Stimulated activated CD4-positive, alpha-beta T cell treated with anti-CD3 and anti-CD28 coated beads, Interleukin-4, amount 100 ng/mL, for 24 hours (primary cell): ENCODE results near the gene G6PC3.

Experiments
- DNase-seq: peaks from one replicate; pipeline ENCODE4 v3.0.0-alpha.2; 2020

Gene G6PC3

DNA sequence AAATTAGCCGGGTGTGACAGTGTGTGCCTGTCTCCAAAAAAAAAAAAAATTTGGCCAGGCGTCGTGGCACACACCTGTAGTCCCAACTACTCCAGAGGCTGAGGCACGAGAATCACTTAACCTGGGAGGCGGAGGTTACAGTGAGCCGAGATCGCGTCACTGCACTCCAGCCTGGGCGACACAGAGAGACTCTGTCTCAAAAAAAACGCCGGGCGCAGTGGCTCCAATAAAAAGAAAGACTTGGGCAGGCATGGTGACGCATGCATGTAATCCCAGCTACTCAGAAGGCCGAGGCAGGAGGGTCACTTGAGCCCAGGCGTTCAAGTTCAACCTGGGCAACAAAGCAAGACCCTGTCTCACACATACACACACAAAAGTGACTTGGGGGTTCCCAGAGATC, 7.7 kb upstream of the G6PC3 start:
- DNase-seq: no peak

DNA sequence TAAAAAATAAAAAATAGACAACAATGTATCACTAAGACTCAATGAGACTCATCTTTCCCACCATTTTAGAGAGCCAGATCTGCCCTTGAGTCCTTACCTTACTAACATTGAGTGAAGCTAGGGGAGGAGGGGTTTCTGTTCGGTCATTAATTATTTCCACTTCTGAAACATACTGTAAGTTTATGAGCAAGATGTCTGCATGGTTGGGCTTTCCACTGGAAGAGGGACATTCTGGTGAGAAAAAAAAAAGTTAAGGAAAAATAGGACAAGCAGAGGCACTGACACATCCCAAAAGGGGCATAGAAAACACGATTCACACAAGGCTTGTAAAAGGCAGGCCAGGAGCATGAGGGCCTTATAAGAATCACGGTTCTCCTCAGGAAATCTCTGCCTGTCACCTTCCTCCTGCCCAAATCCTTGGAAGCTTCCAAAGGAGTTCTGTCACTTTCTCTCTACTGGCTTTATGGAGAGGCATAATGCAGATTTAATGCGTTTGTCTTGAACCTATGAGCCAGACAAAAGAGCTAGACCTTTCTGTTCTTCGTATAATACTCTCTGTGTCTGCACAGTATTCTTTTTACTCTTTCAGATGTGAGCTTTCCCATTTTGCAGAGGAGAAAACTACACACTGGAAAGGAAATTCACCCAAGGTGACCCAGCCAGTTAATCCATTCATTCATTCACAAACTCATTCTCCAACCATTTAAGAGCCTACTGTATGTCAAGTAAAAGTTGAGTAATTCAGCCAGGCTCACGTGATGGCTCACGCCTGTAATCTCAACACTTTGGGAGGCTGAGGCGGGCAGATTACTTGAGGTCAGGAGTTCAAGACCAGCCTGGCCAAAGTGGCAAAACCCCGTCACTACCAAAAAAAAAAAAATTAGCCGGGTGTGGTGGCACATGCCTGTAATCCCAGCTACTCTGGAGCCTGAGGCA, 6.6 kb upstream of the G6PC3 start:
- DNase-seq: no peak

DNA sequence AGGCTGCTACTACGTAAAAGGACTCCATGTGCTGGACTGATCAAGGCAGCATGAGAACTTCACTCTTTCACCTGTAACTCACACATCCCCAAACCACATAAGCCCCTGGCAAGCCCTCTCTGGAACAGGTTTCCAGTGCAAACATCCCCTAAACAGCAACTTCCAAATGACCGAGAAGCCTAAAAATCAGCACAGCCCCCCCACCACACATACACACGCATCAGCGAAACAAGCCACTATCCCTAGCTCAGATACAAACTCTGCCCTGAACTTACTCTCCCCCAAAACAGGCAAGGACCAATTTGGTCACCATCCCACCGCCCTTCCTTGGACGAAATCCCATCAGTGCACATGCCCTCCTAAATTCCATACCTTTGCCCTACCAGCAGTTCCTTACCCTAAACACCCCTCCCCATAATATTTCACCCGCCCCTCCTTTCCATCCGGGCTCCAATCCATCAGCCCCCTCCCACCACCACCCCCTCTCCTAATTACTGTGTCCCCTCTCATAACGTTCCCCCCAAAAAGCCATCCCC, 4.8 kb upstream of the G6PC3 start:
- peak; percentile 7 for DNase-seq

DNA sequence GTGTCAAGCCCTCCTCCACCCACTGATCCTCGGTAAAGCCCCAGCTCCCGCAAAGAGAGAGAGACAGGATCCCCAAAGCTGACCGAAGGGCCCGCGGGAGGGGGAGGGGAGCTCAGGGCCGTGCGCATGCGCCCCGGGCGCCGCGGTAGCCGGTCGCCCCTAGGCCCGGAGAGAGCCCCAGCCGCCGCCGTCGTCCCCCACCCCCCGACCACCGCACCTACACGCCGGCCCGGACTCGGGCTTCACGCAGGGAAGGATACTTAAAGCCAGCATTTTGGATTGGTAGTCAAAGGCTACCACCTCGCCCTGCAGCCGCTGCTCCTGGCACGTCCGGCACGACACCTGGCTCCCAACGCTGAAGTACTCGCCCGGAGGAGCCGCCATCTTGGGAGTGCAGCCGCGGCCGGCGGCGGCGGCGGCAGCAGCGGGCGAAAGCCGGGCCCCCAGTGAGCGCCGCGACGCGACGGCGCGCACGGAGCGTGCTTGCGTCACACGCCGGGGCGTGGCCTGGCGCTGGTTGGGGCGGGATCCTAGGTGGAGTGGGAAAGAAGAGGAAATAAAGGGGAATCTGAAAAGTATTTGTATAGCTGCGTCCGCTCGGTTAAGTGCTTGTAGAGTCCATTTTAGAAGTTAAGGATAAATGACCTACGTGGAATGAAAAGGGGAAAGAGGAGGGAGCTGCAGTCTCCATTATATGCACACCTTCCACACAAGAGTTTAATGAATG, 4.2 kb upstream of the G6PC3 start, which contains the start of gene LSM12:
Gene LSM12, minus strand, starts transcription at position 468 of the 727 bp plus-strand sequence. Its CDS starts 84 bp downstream, at position 384.
- DNase-seq: peak; percentile 90

DNA sequence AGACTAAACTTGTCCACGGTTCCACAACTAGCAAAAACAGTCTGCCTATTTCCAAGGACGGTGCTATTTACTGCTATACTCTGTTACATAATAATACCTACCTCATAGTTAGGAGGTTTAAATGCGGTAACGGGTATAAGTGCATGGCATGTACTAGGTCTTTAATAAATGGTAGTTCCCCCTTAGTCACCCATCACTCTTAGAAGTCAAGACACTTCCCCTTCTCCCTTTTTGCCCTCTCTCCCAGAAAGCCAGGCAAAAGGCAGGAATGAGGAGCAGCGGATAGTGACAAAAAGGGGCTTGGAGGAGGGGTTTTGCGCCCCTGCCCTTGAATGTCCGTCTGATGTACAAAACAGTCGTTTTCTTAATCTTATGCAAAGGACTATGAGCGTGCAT, 3.0 kb upstream of the G6PC3 start:
- DNase-seq: no peak

DNA sequence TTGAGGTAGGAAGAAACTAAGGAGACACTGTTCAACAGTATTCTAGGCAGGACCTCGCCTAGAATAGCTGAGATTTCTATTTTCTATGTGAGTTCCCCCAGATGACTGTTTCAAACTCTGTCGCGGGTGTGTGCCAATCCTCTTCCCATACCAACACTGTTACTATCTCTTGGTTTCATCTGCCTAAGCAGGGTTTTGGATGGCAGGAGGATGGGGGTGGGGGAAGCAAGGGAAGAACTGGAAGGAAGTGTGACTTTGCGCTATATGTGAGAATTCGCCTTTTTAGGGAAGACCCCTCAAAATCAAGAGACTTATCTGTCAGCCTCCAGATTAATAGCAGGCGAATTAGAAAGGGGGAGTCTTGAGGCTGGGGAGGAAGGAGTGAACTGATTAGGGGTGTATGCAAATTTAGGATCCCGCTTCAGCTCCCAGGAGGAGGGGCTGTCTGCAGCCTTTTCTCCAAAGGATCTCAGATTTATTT, 521 bp upstream of the G6PC3 start:
- DNase-seq: no peak

DNA sequence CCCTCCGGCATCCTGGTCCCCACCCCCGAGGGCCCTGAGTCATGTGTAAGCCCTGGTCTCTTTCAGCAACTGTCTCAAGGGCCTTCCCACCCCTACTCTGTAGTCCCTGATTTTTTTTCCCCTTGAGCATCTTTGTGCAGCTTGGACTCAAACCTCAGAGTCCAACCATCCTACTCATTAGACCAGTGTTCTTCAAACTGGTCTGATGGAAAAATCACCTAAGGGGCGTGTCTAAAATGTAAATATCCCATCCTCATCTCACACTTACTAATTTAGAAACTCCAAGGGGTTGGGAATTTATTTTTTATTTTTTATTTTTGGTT, 624 bp downstream of the G6PC3 start:
- peak; percentile 77 for DNase-seq

DNA sequence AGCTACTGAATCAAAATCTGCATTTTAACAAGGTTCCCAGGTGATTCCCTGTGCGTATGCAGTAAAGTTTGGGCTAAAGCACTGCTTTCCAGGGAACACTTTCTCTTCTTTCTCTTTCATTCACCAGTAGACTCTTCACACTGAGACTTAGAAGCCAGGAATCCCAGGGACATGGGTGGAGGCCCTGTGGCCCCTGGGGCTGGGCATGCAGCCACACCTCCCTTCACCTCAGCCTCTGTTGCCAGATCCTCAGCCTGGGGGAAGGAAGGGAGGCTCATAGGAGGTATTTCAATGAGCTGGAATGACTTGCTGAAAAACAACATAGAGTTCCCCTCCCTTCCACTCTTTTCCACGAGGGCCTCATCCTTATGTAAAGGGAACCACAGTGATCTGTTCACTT, 1.2 kb downstream of the G6PC3 start:
- DNase-seq: no peak

DNA sequence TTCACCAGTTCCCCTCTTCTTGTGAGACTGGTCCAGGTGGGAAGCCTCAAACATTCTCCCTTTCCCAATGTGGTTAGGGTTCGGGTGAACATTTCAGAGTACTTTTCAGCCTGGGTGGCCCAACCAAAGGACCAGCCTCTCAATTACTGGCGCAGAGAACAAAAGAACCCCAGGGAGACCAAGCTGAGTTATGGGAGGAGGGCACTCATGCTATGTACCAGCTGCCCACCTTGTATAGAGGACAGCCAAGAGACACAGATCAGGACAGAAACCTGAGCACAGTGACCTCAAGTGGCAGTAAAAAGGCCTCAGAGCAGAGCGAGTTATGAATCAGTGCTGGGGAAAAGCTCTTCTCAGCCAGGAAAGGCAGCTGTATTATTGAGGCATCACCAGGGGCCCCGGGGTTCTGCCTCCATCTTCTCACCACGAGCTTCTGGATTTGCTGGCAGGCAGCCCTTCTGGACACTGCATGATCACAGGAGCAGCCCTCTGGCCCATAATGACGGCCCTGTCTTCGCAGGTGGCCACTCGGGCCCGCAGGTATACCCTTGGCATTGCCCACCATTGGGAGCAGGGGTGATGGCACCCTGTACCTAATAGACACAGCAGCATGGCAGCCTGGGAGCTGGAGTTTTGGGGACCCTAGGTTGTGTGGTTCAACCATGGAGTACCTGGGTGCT, 3.8 kb downstream of the G6PC3 start:
- DNase-seq: no peak

DNA sequence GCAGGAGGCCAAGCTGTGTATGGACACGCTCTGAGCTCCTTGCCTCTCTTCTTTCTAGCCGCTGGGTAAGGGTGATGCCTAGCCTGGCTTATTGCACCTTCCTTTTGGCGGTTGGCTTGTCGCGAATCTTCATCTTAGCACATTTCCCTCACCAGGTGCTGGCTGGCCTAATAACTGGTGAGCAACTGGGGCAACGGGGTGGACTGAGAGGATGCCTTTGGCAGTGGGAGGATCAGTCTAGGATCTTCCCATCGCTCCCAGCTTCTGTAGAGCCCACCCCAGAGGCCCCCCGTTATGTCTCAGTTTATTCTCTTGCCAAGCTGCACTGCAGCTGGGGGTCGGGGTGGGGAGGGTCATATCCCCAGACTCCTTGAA, 4.4 kb downstream of the G6PC3 start:
- no peak for DNase-seq

DNA sequence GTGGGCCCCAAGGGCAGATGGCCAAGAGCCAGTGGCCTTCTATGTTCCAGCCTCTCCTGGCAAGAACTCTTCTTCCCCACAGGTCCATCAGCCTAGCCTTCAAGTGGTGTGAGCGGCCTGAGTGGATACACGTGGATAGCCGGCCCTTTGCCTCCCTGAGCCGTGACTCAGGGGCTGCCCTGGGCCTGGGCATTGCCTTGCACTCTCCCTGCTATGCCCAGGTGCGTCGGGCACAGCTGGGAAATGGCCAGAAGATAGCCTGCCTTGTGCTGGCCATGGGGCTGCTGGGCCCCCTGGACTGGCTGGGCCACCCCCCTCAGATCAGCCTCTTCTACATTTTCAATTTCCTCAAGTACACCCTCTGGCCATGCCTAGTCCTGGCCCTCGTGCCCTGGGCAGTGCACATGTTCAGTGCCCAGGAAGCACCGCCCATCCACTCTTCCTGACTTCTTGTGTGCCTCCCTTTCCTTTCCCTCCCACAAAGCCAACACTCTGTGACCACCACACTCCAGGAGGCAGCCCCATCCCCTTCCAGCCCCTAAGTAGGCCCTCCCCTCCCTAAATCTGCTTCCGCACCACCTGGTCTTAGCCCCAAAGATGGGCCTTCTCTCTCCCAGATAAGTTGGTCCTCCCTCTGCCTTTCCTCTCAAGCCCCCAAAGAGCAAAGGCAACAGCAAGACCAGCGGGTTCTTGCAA, 5.2 kb downstream of the G6PC3 start:
- DNase-seq: no peak

DNA sequence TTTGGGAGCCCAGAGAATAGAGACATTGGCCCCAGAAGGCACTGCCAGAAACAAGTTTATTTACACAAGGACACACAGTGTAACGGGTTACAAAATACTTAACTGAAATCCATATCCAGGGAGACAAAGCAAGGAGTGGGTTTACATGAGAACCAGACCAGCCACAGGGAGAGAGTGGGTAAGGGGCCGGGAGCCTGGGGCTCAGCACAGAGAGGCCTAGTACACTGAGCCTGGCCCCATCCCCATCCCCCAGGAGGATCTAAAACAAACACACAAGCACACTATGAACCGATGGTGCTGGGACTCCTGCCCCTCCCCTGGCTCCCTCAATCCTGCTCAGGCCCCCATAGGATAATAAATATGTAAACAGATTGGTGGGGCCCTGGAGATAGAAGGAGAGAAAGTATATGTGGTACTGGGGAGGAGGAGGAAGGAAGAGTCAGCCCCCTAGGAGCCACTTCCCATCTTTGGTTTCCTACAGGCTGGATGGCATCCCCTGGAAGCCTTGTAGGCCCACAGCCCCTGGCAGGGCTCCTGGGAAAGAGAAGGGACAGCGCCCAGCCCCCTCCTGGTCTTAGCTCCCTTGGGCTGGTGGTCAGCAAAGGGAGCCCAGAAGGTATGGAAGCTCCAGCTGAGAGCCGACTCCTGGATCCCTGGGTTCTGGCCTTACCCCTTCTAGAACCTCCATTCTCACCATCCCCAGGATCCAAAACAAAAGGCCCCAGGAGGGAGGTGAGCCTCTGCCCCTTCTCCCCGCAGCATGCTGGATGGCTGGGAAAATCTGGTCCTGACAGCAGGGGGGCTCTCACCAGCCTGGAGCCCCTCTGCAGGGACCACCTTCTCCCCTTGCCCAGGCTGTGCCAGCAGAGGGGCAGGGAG, 6.4 kb downstream of the G6PC3 start:
- DNase-seq: no peak

DNA sequence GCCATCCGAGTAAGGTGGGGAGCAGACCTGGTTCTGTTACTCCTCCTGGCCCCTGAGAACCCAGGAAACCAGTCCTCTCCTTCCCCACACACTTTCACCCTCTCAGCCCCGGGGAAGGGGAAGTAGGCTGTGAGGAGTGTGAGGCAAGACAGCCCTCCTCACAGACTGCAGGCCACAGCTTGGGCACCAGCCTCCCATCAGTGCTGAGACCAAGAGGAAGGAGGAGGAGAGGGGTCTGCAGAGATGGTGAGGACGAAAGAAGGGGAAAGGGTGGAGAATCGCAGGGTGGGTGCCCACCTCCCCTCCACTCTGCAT, 7.0 kb downstream of the G6PC3 start:
- no peak for DNase-seq

DNA sequence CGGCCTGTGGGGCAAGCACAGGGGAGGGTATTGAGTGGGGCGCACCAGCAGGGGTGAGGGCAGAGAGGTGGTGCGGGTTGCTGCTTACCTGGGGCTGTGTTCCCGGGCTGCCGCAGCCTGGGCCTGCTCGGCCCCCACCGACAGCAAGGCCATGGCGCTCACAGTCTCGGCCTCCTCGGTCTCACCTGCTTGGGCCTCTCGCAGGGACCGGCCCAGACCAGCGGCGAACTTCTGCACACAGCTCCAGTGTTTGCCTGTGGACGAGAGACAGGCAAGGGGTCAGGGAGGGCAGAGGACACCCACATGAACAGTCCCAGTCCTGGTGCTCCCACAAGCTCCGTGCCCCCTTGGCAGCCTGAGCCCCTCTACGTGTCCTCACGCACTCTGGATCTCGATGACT, 7.9 kb downstream of the G6PC3 start:
- no peak for DNase-seq

DNA sequence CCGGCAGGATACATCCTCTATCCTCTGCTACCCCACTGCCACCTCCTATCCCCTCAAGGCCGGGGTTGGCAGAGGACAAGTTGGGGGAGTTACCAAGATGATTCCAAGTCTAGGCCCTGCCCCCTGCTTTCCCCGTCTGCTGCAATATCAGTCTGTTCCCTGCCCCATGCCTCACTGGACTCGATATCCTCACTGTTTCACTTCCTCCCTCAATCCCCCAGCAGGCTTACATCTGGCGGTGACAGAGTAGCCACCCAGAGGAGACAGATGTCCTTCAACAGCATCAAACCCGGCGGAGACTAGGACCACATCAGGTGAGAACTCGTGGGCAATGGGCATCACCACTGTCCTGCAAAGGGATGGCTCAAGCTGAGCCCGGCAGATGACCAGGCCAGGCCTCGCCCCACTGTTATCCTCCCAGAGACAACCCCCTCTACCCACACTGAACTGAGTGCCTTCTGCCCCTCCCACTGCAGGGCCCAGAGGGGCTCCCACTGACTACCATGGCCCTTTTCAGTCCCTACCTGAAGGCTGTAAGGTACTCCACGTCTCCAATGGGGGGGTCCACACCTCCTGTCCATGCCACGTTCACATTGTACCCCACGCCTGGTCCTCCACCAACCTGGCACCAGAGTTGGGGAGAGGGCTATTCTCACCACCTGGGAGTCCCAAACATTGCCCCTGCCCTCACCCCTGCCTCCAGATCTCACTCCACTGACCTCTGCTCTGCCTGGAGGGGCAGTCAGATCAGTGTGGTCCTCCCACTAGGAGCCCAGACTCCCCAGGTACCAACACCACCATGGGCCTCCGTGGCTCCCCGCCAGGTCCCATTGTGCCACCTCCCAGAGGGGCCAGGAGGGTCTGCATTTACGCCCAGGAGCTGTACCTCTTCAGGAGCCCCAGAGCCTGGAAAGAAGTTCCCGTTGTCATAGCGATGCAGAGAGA, 9.6 kb downstream of the G6PC3 start:
- DNase-seq: no peak

DNA sequence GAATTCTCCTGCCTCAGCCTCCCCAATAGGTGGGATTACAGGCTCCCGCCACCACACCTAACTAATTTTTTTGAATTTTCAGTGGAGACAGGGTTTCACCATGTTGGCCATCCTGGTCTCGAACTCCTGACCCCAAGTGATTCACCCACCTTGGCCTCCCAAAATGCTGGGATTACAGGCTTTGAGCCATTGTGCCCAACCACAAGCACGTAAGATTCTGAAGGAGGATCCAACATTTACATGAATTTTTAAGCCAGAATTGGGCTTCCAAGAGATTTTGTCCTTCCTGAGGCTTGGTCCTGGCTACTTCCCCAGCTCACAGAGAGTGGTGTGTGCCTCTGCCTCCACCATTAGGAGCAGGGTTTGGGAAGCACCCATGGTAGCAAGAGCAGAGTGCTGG, 11.1 kb downstream of the G6PC3 start:
- no peak for DNase-seq

DNA sequence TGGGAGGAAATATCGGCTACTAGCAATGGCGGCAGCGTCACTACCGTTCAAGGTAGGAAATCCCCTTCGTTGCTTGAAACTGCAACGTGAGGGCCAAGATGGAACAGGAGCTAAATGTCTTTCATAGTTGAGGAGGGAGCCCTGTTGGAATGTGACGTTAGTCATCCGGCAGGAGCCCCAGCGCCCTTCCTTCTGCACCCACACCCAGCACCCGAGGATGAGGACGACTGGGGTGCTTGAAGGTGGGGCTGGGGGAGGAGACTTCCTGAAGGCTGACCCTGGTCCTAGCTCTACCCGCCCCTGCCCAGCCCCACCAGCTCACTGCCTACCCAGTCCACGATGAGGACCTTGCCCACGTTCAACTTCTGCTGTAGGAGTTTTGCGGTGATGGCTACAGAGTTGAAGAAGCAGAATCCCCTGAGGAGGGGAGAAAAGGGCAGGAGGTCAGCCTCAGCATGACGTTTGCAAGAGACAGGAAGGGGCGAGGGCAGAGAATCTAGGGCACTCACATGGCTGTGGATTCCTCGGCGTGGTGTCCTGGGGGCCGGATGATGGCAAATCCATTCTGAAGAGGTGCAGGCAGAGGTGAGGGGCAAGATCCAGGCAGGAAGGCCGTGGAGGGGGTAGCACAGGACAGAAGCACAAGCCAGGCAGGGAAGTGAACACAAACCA, 11.9 kb downstream of the G6PC3 start:
- DNase-seq: no peak

DNA sequence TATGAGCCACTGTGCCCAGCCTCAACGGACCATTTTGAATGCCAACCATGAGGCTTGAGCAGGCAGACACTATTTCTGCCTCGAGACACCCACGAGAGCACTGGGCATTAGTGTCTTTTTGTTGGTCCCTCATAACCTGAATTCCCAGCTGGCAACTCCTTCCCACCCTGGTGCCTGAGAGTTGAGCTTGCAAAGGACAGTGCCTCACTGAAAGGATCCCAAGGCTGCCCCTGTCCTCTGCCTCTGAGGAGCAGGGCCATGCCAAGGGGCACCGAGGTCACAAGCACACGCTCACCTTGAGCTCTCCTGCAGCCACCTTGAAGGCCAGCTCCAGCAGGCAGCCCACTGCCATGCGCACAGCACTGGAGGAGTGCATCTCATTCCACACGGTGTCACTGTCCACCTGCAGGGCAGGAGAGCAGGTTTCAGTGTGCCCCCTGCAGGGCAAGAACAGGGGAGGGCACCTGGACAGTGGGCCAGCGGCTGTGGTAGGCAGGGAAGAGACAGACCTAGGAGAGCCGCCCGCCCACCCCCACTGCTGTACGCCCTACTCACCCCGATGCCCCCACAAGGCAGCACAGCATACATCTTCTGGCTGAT, 12.8 kb downstream of the G6PC3 start:
- DNase-seq: no peak

DNA sequence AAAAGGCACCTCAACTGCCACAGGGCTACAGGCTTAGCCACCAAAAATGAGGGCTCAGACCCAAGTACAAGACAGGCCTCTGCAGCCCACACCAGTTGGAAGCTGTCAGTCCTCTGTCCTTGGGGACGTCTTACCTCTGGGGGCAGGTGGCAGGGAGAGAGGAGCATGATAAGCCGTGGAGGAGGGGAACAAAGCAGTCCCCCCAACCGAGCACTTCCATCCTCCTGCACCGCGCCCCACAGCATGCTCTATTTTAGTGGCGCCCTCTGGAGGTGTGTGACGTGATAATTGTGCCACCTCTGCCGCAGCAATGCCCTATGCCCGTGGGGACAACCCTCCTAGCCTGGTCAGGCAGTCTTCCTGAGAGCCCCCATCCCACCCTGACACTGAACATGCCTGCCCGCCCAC, 13.6 kb downstream of the G6PC3 start:
- DNase-seq: peak; percentile 47

DNA sequence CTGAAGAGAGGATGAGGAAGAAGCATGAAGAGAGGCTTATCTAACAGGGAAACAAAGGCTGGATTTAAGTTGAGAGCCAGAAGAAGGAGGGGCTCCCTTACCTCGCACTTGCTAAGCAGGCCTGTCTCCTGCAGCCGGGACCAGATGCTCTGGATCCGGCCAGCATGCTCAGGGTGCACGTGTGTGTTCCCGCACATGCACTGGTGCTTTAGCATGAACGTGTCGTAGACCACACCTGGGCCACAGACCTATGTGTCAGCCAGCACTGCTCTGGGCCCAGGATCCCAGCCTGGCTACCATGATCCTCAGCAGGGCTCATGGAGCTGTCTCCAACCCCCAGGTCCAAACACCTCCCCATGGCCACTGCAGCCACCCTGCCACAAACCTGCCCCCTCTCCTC, 14.4 kb downstream of the G6PC3 start:
- no peak for DNase-seq
